Activated naive CD8-positive, alpha-beta T cell treated with anti-CD3 and anti-CD28 coated beads, Interleukin-2, amount 10 ng/mL, durations not matched to agents 7 days and 5 days (primary cell): Measurements from ENCODE around the gene LGALS9. TPM values are rescaled to one million over a fixed set of nuclear protein-coding genes. Genes with fewer than 3 reads are reported as not detected.
A peak's percentile ranks its signal among the peaks of the same experiment; 100 is the strongest.

Experiments
- ATAC-seq: fragments of 150-1000 bp; cut with Tn5 transposase; one replicate; pipeline ENCODE4 v1.10.0; 2021; ENCODE audit warnings: low read depth, moderate library complexity
- POLR2A ChIA-PET: fragments of 350-600 bp; sonication (Branson Sonifier 250); formaldehyde crosslinking; loops from one replicate; lab custom pipeline; 2021; ENCODE audit warnings: antibody characterized with exemption; lab: Charles Lee
- DNase-seq: peaks from one replicate; pipeline ENCODE4 v3.0.0; 2021
- H3K27ac Mint-ChIP-seq: one replicate; pipeline ENCODE4 v1.8.0; 2022; ENCODE audit warnings: mild to moderate bottlenecking, mixed read lengths
- H3K27me3 Mint-ChIP-seq: one replicate; pipeline ENCODE4 v1.8.0; 2022; ENCODE audit warnings: mild to moderate bottlenecking, moderate library complexity, mixed read lengths
- H3K36me3 Mint-ChIP-seq: one replicate; pipeline ENCODE4 v1.8.0; 2021; ENCODE audit warnings: mild to moderate bottlenecking, mixed read lengths
- H3K4me1 Mint-ChIP-seq: one replicate; pipeline ENCODE4 v1.8.0; 2021; ENCODE audit warnings: mixed read lengths
- H3K4me3 Mint-ChIP-seq: one replicate; pipeline ENCODE4 v1.8.0; 2022; ENCODE audit warnings: mild to moderate bottlenecking, moderate library complexity, mixed read lengths
- H3K9me3 Mint-ChIP-seq: one replicate; pipeline ENCODE4 v1.8.0; 2021; ENCODE audit warnings: mixed read lengths
- total RNA-seq, 2 experiments: library from RNA; stranded (reverse); gene quantifications; one replicate each; pipeline ENCODE4 v1.2.3, GENCODE V29; 2021

The LGALS9 gene
- total RNA-seq, 2 experiments from 2014 or later = 159 to 175 TPM

- peaks cover 2% of the 10 kb centered on the region for H3K4me1 Mint-ChIP-seq
- H3K27ac Mint-ChIP-seq = peak overlapping the region; percentile 22
- ATAC-seq (no peak), DNase-seq (no peak)
- H3K9me3 Mint-ChIP-seq = no peaks in the 10 kb centered on the region
- POLR2A ChIA-PET = interaction anchor here (1.2 kb wide), 1 partner anchor 23 kb away, joined by 4 read pairs; no protein-coding TSS in a partner anchor
- H3K36me3 Mint-ChIP-seq = peaks cover 6% of the 10 kb centered on the region
- no peak overlapping the region for H3K4me3 Mint-ChIP-seq
- no peaks in the 10 kb centered on the region for H3K27me3 Mint-ChIP-seq
Measured at GRCh38 chr17:27608328-27609230, 22.4 kb upstream of the LGALS9 start.

- Mint-ChIP-seq H3K4me1 (peaks cover 2% of the 10 kb centered on the region), H3K9me3 (no peaks in the 10 kb centered on the region), H3K4me3 (no peak overlapping the region), H3K27ac (no peak overlapping the region), H3K27me3 (no peaks in the 10 kb centered on the region), H3K36me3 (peaks cover 10% of the 10 kb centered on the region)
- ATAC-seq = peak; percentile 47
- DNase-seq = peak; percentile 46
- POLR2A ChIA-PET = no interaction called here
Measured at GRCh38 chr17:27609611-27610303, 21.2 kb upstream of the LGALS9 start.

GRCh38 chr17:27610304-27610677 is 20.7 kb upstream of the LGALS9 start:
- POLR2A ChIA-PET = no interaction called here
- no peak for ATAC-seq
- Mint-ChIP-seq H3K4me1 (peaks cover 3% of the 10 kb centered on the region), H3K9me3 (no peaks in the 10 kb centered on the region), H3K27me3 (no peaks in the 10 kb centered on the region), H3K4me3 (no peak overlapping the region), H3K27ac (no peak overlapping the region), H3K36me3 (peaks cover 15% of the 10 kb centered on the region)
- DNase-seq = no peak

- DNase-seq (no peak), ATAC-seq (no peak)
- Mint-ChIP-seq H3K9me3 (no peaks in the 10 kb centered on the region), H3K36me3 (peaks cover 21% of the 10 kb centered on the region), H3K4me3 (no peak overlapping the region), H3K27ac (no peak overlapping the region), H3K27me3 (no peaks in the 10 kb centered on the region), H3K4me1 (peaks cover 16% of the 10 kb centered on the region)
- POLR2A ChIA-PET = no interaction called here
Measured at GRCh38 chr17:27612160-27612770, 18.7 kb upstream of the LGALS9 start.

- Mint-ChIP-seq H3K4me1 (peaks cover 16% of the 10 kb centered on the region), H3K27me3 (no peaks in the 10 kb centered on the region), H3K36me3 (peaks cover 21% of the 10 kb centered on the region), H3K9me3 (no peaks in the 10 kb centered on the region), H3K27ac (no peak overlapping the region), H3K4me3 (no peak overlapping the region)
- ATAC-seq = no peak
- POLR2A ChIA-PET = no interaction called here
- DNase-seq = no peak
Measured at GRCh38 chr17:27613433-27613832, 17.6 kb upstream of the LGALS9 start.

- no peak for ATAC-seq
- H3K4me3 Mint-ChIP-seq = no peak overlapping the region
- peaks cover 15% of the 10 kb centered on the region for H3K36me3 Mint-ChIP-seq
Measured at GRCh38 chr17:27615121-27615520, 15.9 kb upstream of the LGALS9 start.

GRCh38 chr17:27616414-27616813 is 14.6 kb upstream of the LGALS9 start:
- Mint-ChIP-seq H3K4me1 (peaks cover 27% of the 10 kb centered on the region), H3K4me3 (no peak overlapping the region), H3K9me3 (no peaks in the 10 kb centered on the region), H3K27me3 (no peaks in the 10 kb centered on the region), H3K27ac (no peak overlapping the region), H3K36me3 (peaks cover 17% of the 10 kb centered on the region)
- POLR2A ChIA-PET = no interaction called here
- ATAC-seq (no peak), DNase-seq (no peak)

More at GRCh38 chr17:27615121-27615520, 15.9 kb upstream of the LGALS9 start:
- Mint-ChIP-seq H3K27ac (no peak overlapping the region), H3K27me3 (no peaks in the 10 kb centered on the region), H3K4me1 (peaks cover 16% of the 10 kb centered on the region), H3K9me3 (no peaks in the 10 kb centered on the region)
- no peak for DNase-seq
- POLR2A ChIA-PET = no interaction called here

GRCh38 chr17:27618417-27618816 is 12.6 kb upstream of the LGALS9 start:
- no peaks in the 10 kb centered on the region for H3K27me3 Mint-ChIP-seq
- POLR2A ChIA-PET = no interaction called here
- no peaks in the 10 kb centered on the region for H3K9me3 Mint-ChIP-seq
- DNase-seq (no peak), ATAC-seq (no peak)
- peaks cover 24% of the 10 kb centered on the region for H3K36me3 Mint-ChIP-seq
- no peak overlapping the region for H3K4me3 Mint-ChIP-seq
- no peak overlapping the region for H3K27ac Mint-ChIP-seq
- peaks cover 29% of the 10 kb centered on the region for H3K4me1 Mint-ChIP-seq

GRCh38 chr17:27620721-27621120 is 10.3 kb upstream of the LGALS9 start:
- ATAC-seq (peak; percentile 51), DNase-seq (no peak)
- Mint-ChIP-seq H3K4me3 (peak overlapping the region; percentile 52), H3K36me3 (peaks cover 13% of the 10 kb centered on the region), H3K27me3 (no peaks in the 10 kb centered on the region), H3K4me1 (peaks cover 24% of the 10 kb centered on the region), H3K27ac (peak overlapping the region; percentile 68), H3K9me3 (no peaks in the 10 kb centered on the region)
- POLR2A ChIA-PET = interaction anchor here (1.2 kb wide), 1 partner anchor 10 kb away, joined by 4 read pairs; the partner anchor contains the start of gene LGALS9

- H3K9me3 Mint-ChIP-seq = no peaks in the 10 kb centered on the region
- H3K36me3 Mint-ChIP-seq = peaks cover 17% of the 10 kb centered on the region
- no peak for ATAC-seq
- H3K27me3 Mint-ChIP-seq = no peaks in the 10 kb centered on the region
- no peak for DNase-seq
- H3K4me3 Mint-ChIP-seq = no peak overlapping the region
- peaks cover 21% of the 10 kb centered on the region for H3K4me1 Mint-ChIP-seq
- peak overlapping the region; percentile 78 for H3K27ac Mint-ChIP-seq
- POLR2A ChIA-PET = interaction anchor here (1.2 kb wide), 1 partner anchor 9 kb away, joined by 4 read pairs; the partner anchor contains the start of gene LGALS9
Measured at GRCh38 chr17:27621536-27621935, 9.5 kb upstream of the LGALS9 start.

- no peaks in the 10 kb centered on the region for H3K27me3 Mint-ChIP-seq
- H3K9me3 Mint-ChIP-seq = no peaks in the 10 kb centered on the region
- no peak for DNase-seq
- H3K4me1 Mint-ChIP-seq = peaks cover 18% of the 10 kb centered on the region
- ATAC-seq = no peak
- peaks cover 22% of the 10 kb centered on the region for H3K36me3 Mint-ChIP-seq
- H3K4me3 Mint-ChIP-seq = no peak overlapping the region
- POLR2A ChIA-PET = interaction anchor here (0.6 kb wide), 1 partner anchor 16 kb away, joined by 3 read pairs; no protein-coding TSS in a partner anchor
- H3K27ac Mint-ChIP-seq = peak overlapping the region; percentile 78
Measured at GRCh38 chr17:27621942-27622559, 8.9 kb upstream of the LGALS9 start.

- H3K9me3 Mint-ChIP-seq = no peaks in the 10 kb centered on the region
- DNase-seq (no peak), ATAC-seq (no peak)
- peaks cover 29% of the 10 kb centered on the region for H3K36me3 Mint-ChIP-seq
- no peak overlapping the region for H3K27ac Mint-ChIP-seq
- POLR2A ChIA-PET = interaction anchor here (0.6 kb wide), 1 partner anchor 8 kb away, joined by 3 read pairs; the partner anchor contains the start of gene LGALS9
- no peak overlapping the region for H3K4me3 Mint-ChIP-seq
- no peaks in the 10 kb centered on the region for H3K27me3 Mint-ChIP-seq
- peaks cover 22% of the 10 kb centered on the region for H3K4me1 Mint-ChIP-seq
Measured at GRCh38 chr17:27622986-27623385, 8.0 kb upstream of the LGALS9 start.

GRCh38 chr17:27623614-27624013 is 7.4 kb upstream of the LGALS9 start:
- Mint-ChIP-seq H3K4me3 (no peak overlapping the region), H3K9me3 (no peaks in the 10 kb centered on the region), H3K27me3 (no peaks in the 10 kb centered on the region), H3K27ac (peak overlapping the region; percentile 39), H3K36me3 (peaks cover 29% of the 10 kb centered on the region), H3K4me1 (peaks cover 28% of the 10 kb centered on the region)
- POLR2A ChIA-PET = no interaction called here
- ATAC-seq (no peak), DNase-seq (no peak)
